ENCODE results near the gene SLC47A1.

DNA sequence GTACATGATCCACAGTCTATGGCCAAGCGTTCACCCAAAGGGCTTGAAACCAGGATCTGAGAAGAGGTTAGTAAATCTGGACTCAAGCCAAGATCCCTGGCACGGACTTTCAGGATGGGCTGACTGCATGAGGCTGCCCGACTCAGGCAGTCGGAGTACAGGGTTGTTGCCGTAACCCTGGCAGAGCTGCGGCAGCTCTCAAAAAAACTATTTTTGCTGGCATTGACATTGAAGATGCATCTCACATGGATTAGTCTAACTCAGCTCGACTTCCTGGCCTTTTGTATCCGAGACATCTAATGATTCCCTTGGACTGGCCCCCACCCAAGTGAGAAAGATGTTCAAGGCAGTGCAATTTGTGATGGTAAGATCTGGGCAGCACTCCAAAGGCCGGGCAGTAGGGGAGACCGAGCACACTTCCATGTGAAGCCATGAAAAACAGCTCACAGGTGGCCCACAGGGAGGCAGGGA is 6.2 kb downstream of the SLC47A1 start:
- TF ChIP-seq CTCF (IDR thresholded peaks at IDR 0.05) (no peak), POLR2A (IDR thresholded peaks at IDR 0.05) (no peak), POLR2AphosphoS5 (IDR thresholded peaks at IDR 0.05) (no peak)
